Activated naive CD4-positive, alpha-beta T cell treated with anti-CD3 and anti-CD28 coated beads, Interleukin-2, amount 50 U/mL, for 24 hours (primary cell): ENCODE measurements around the gene LPP.

Experiments used
- H3K27ac Mint-ChIP-seq: one replicate; pipeline ENCODE4 v1.8.0; 2021; ENCODE audit warnings: mild to moderate bottlenecking, mixed read lengths
- H3K27me3 Mint-ChIP-seq: one replicate; pipeline ENCODE4 v1.8.0; 2021; ENCODE audit warnings: mixed read lengths
- H3K36me3 Mint-ChIP-seq: one replicate; pipeline ENCODE4 v1.8.0; 2021; ENCODE audit warnings: mixed read lengths
- H3K4me1 Mint-ChIP-seq: one replicate; pipeline ENCODE4 v1.8.0; 2021; ENCODE audit warnings: mixed read lengths
- H3K4me3 Mint-ChIP-seq: one replicate; pipeline ENCODE4 v1.8.0; 2021; ENCODE audit warnings: mild to moderate bottlenecking, mixed read lengths
- H3K9me3 Mint-ChIP-seq: one replicate; pipeline ENCODE4 v1.8.0; 2021; ENCODE audit warnings: mixed read lengths

The LPP gene

DNA sequence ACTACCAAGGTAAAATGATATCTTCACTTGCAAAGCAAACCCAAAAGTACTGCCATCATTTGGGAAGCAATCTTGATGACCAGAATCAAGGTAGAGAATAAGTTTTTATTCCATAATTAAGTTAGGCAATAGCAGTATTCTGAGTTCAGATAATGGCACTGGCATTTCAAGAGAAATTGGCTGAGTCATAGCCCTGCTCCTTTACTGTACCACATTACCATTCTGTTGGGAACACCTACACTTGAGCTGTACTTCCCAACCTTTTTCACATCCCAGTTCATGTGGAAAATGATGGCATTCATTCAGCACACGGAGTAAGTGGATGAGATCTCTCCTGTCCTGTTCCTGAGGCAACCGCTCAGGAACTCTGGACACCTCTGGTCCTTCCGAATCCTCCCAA, 706.2 kb downstream of the LPP start:
- Mint-ChIP-seq H3K4me1 (no peaks in the 10 kb centered on the region), H3K27me3 (no peaks in the 10 kb centered on the region), H3K36me3 (no peaks in the 10 kb centered on the region), H3K9me3 (no peaks in the 10 kb centered on the region), H3K4me3 (no peak overlapping the region), H3K27ac (no peak overlapping the region)

DNA sequence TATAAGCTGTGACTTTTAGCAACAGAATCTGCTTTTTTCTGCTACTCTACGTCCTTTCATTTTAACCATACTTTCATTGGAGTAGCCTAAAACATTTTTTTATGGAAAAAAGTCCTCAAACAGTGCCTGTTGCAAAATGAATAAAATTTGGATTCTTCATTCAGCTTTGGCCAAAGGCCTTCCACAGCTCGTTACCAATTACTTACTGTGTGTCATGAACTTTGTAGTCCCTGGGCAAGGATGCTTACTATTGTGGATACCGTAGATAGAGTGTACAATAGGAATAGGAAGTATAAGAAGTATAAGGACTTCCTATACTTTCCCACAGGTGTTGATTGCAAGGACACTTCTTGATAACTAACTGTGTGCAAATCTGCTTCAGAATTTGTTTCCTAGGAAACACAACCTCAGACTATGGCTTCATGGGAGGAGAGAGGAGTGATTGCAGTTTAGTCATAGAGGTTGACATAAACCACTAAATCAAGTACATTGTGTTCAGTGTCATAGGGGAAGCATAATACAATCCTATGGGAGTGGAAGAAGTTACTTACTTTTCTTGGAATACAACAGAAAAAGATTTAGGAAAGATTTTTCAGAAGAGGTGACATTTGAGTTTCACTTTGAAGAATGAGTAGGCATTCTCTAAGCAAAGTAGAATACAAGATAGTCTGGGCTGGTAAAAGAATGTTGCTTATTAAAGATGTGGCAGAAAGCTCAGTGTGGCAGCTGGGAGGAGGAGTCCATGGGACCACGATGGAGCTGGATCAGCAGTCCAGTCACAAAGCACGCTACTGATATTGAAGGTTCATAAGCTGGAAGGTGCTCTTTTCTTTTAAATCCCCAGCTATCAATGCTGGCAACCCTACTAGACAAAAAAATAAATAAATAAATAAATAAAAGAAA, 708.1 kb downstream of the LPP start:
- peaks cover 9% of the 10 kb centered on the region for H3K36me3 Mint-ChIP-seq
- H3K9me3 Mint-ChIP-seq: no peaks in the 10 kb centered on the region
- no peaks in the 10 kb centered on the region for H3K4me1 Mint-ChIP-seq
- no peak overlapping the region for H3K4me3 Mint-ChIP-seq
- H3K27me3 Mint-ChIP-seq: no peaks in the 10 kb centered on the region
- no peak overlapping the region for H3K27ac Mint-ChIP-seq

DNA sequence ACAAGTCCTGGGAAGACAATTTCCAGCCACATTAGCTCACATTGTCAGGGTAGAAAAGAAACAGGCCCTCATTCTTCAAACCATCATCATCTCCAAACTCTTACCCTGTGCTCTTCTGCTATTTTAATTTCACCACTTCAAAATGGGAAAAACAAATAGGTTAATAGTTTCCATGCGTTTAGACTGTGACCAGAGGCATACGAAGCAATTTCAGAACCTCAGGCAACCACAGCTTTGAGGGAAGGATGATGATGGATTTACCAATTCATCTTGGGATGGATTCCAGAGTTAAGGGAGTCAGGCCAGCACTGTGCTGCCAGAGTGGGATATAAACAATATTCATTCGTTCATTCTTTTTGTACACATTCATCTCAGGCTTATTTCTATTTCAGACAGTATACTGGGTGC, 710.0 kb downstream of the LPP start:
- no peak overlapping the region for H3K27ac Mint-ChIP-seq
- H3K4me1 Mint-ChIP-seq: no peaks in the 10 kb centered on the region
- H3K4me3 Mint-ChIP-seq: no peak overlapping the region
- no peaks in the 10 kb centered on the region for H3K27me3 Mint-ChIP-seq
- no peaks in the 10 kb centered on the region for H3K9me3 Mint-ChIP-seq
- peaks cover 9% of the 10 kb centered on the region for H3K36me3 Mint-ChIP-seq

DNA sequence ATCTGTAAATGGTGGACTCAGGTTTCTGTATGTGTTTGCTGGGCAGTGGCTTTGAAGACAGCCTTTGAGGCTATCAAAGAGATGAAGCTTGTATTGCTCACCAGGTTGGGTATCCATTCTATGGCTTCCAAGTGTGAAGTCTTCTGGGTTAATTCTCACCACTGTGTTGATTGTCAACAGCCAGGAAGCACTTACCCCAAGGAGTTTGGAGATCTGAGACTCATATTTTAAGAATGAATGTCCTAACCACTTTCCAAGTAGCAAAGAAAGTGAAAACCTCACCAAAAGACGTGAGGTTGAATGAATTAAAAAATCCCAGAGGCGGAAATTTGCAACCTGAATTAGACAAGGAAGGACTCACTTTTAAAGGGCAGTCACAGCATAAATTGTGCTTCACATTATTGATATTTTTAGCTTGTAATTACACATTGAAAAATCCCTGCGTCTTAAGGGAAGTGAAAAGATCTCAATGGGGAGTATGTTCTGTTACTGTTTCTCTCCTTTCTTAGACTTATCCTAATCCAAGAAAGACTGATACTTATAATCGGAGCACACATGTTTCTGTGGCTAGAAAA, 713.8 kb downstream of the LPP start:
- Mint-ChIP-seq H3K27ac (no peak overlapping the region), H3K27me3 (no peaks in the 10 kb centered on the region), H3K9me3 (no peaks in the 10 kb centered on the region), H3K36me3 (peaks cover 11% of the 10 kb centered on the region), H3K4me3 (no peak overlapping the region), H3K4me1 (no peaks in the 10 kb centered on the region)

DNA sequence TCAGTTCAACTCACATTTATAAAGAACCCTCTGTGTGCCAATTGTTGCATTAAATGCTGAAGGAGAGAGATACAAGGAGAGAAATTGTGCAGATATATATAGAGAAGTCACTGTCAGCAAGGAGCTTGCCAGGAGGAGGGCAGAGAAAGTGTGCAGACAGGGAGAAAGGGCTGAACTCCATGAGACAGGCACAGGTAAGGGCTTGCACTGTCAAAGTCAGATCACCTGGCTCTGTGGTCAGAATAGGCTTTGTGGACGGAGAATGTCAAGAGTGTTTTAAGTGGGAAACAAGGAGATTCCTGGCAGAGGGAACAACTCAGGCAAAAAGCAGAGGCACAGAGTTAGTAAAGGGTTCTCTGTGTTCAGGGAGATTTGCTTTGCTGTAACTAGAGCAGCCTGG, 714.8 kb downstream of the LPP start:
- no peaks in the 10 kb centered on the region for H3K4me1 Mint-ChIP-seq
- no peak overlapping the region for H3K4me3 Mint-ChIP-seq
- H3K36me3 Mint-ChIP-seq: peaks cover 13% of the 10 kb centered on the region
- no peaks in the 10 kb centered on the region for H3K9me3 Mint-ChIP-seq
- no peaks in the 10 kb centered on the region for H3K27me3 Mint-ChIP-seq
- no peak overlapping the region for H3K27ac Mint-ChIP-seq

DNA sequence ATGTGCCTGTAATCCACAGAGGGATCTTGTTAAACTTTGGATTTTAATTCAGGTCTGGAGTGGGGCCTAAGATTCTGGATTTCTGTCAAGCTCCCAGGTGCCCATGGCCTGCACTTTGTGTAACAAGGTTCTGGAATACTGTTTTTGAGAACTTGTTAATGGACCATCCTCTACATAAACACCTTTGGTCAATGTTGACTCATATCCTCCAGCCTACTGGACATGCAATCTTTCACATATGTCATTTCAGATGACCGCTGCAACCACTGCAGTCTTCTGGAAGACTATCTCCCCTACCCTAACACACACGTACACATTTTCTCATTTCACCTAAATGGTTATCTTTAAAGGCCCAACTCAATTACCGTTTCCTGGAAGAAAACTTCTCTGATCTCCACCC, 715.7 kb downstream of the LPP start:
- Mint-ChIP-seq H3K4me1 (no peaks in the 10 kb centered on the region), H3K36me3 (peaks cover 15% of the 10 kb centered on the region), H3K27me3 (no peaks in the 10 kb centered on the region), H3K4me3 (no peak overlapping the region), H3K9me3 (no peaks in the 10 kb centered on the region), H3K27ac (no peak overlapping the region)

DNA sequence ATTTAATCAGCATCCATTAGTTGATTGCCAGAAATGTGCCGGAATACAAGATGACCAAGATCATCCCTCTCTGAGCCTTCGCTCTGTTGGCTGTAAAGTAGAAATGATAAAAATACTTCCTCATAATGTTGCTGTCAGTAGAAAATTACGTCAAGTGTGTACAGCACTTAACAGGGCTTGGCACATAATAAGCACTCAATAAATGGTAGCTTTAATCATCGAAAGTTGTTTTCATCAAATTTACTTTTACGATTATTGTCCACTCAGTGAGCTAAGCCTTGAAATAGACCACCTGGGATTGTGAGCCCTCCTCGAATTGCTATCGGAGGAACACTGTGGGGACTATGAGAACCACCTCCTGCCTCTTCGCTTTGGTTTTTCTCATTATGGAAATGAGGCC, 716.5 kb downstream of the LPP start:
- no peak overlapping the region for H3K27ac Mint-ChIP-seq
- no peaks in the 10 kb centered on the region for H3K9me3 Mint-ChIP-seq
- no peaks in the 10 kb centered on the region for H3K27me3 Mint-ChIP-seq
- H3K4me1 Mint-ChIP-seq: no peaks in the 10 kb centered on the region
- H3K4me3 Mint-ChIP-seq: no peak overlapping the region
- H3K36me3 Mint-ChIP-seq: peaks cover 22% of the 10 kb centered on the region

DNA sequence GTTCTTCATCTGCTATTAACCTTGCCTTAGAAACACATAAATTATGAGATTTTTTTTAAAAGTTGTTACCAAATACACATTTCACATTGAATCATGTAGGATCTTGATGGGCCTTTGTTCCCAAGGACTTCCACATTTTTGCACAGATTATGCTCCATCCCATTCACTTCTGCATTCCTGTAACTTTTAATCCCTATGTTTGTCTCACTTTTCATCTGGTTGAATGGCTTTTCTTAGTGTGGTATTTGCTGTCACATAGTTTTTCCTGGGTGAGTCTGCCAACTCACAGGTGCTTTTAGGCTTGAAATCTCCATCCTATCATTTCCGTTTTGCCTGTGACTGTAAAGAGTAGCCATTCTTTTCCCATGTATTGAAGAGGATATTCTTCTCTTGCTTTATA, 720.6 kb downstream of the LPP start:
- no peaks in the 10 kb centered on the region for H3K9me3 Mint-ChIP-seq
- peaks cover 15% of the 10 kb centered on the region for H3K36me3 Mint-ChIP-seq
- H3K27me3 Mint-ChIP-seq: no peaks in the 10 kb centered on the region
- no peak overlapping the region for H3K27ac Mint-ChIP-seq
- H3K4me3 Mint-ChIP-seq: no peak overlapping the region
- no peaks in the 10 kb centered on the region for H3K4me1 Mint-ChIP-seq

DNA sequence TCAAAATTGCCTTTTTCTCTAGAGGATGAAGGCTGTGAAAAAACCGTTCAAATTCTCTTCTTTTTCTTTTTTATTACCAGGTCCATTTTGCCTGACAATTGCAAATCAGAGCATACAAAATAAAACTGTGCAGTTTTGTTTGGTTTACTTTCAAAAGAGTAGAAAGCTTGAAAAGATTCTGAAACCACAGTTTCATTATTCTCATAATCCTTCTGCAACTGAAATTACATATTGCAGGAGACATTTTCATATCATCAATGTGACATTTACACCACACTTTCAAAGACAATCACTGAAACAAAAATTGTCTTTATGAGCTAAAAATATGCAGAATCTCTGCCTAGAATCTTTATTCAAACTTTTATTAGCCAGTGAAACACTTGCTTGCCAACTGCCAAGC, 721.5 kb downstream of the LPP start:
- peaks cover 12% of the 10 kb centered on the region for H3K36me3 Mint-ChIP-seq
- no peaks in the 10 kb centered on the region for H3K9me3 Mint-ChIP-seq
- H3K4me1 Mint-ChIP-seq: no peaks in the 10 kb centered on the region
- H3K27me3 Mint-ChIP-seq: no peaks in the 10 kb centered on the region
- no peak overlapping the region for H3K27ac Mint-ChIP-seq
- H3K4me3 Mint-ChIP-seq: no peak overlapping the region

DNA sequence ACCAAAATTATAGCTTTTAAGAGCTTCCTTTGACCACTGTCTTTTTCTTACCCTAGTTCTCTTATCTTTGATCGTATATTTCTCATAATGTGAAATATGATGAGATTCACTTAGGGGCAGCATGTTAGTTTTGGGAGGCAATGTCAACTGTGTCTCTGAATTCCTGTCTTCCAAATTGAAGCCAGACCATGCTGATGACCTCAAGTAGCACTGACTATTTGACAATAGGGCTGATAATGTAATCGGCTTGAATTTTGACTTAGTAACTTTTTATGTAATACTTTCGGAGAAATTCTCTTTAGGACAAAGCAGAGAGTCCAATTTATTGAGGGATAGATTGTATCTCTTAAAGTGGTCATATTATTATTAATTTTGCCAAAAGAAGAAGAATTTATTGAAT, 722.4 kb downstream of the LPP start:
- Mint-ChIP-seq H3K27ac (no peak overlapping the region), H3K27me3 (no peaks in the 10 kb centered on the region), H3K36me3 (peaks cover 15% of the 10 kb centered on the region), H3K9me3 (no peaks in the 10 kb centered on the region), H3K4me3 (no peak overlapping the region), H3K4me1 (no peaks in the 10 kb centered on the region)

DNA sequence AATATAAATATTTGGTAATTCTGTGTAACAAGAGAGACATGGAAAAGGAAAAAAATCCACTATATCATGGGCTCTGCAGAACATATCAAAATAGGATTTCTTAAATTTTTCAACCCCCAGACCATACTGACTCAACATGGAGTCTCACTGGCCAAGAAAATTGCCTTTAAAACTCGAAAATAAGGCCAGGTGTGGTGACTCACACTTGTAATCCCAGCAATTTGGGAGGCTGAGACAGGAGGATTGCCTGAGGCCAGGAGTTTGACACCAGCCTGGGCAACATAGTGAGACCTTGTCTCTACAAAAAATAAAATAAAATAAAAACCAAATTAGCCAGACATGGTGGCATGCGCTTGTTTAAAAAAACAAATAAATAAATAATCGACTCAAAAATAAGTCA, 723.4 kb downstream of the LPP start:
- no peak overlapping the region for H3K4me3 Mint-ChIP-seq
- no peaks in the 10 kb centered on the region for H3K27me3 Mint-ChIP-seq
- H3K27ac Mint-ChIP-seq: no peak overlapping the region
- H3K4me1 Mint-ChIP-seq: no peaks in the 10 kb centered on the region
- H3K36me3 Mint-ChIP-seq: peaks cover 21% of the 10 kb centered on the region
- no peaks in the 10 kb centered on the region for H3K9me3 Mint-ChIP-seq

DNA sequence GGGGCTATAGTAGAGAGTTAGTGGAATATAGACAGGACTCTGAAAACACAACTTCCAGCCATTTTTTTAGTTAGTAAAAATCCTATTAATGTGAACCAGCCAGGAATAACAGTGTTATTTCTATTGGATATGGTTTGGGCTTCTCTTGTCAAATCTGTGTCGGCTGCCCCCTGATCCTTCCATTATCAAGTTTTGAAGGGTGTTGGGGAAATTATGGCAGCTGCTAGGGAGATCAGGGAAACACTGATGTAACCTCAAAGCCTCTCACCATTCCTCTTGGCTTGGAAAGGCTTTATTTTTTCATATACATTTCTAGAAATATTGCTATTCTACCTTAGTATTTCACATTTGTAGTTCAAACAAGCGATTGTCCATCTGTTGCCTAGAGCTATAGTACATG, 724.1 kb downstream of the LPP start:
- H3K36me3 Mint-ChIP-seq: peaks cover 21% of the 10 kb centered on the region
- no peaks in the 10 kb centered on the region for H3K9me3 Mint-ChIP-seq
- no peaks in the 10 kb centered on the region for H3K4me1 Mint-ChIP-seq
- no peaks in the 10 kb centered on the region for H3K27me3 Mint-ChIP-seq
- H3K4me3 Mint-ChIP-seq: no peak overlapping the region
- H3K27ac Mint-ChIP-seq: no peak overlapping the region

DNA sequence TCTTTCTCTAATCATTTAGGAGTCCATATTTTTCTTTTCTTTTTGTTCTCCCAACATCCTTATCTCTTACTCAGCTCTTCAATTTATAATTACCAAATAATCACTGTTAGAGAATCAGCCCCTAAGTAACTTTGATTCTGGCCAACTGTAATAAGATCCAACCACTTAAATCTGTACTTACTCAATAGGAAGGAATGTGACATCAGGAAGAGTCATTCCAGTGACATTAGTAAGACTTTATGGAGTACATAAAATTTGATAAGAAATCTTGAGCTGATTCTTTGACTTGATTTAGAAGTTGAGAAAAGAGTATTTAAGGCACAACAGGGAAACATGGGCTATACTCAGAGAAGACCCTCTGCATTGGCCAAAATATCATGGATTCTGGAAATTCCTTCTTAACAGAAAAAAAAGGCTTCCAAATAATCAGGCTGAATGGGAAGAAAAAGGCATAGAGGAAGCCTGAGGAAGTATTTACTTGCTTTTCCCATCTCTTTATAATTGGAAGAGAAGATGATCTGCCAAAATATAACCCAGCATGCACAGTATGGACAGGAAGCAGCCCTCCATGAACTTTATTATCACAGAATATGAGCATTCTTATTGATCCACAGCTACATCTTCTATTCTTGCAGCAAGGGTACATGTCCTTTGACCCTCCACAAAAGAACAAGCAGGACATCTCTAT, 728.1 kb downstream of the LPP start:
- H3K9me3 Mint-ChIP-seq: no peaks in the 10 kb centered on the region
- H3K4me1 Mint-ChIP-seq: no peaks in the 10 kb centered on the region
- no peak overlapping the region for H3K4me3 Mint-ChIP-seq
- no peaks in the 10 kb centered on the region for H3K27me3 Mint-ChIP-seq
- H3K27ac Mint-ChIP-seq: no peak overlapping the region
- peaks cover 13% of the 10 kb centered on the region for H3K36me3 Mint-ChIP-seq

DNA sequence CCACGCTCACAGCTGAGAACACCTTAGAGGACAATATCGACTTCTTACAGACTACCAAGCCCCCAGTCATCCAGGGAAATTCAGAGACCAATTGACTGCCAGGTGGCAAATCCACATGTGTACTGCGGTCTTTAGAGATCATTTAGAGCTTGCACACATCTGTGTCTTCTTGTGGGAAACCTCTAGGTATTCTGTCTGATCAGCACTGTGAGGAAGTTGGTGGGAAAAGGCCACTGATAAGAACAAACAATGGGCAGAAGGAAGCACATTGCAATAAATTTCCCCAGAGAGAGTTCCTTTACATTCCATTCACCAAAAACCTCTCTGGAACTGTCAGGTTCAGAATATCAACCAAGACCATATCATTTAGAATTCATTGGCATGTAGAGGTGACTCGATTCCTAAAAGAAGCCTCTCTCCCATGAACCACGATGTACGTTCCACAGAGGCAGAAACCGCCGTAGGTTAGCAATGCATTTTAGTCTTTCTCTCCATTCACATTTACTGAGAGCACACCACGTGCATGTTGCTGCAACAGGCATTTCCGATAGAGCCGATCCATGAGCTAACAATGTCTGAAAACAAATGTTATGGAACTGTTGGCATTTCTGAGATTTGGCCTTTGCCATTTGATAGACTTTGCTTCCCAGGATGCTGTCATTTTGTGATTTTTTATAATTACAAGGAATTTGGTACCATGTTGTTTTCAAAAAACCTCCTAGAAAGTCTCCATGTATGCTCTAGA, 730.5 kb downstream of the LPP start:
- H3K36me3 Mint-ChIP-seq: peaks cover 11% of the 10 kb centered on the region
- H3K4me1 Mint-ChIP-seq: no peaks in the 10 kb centered on the region
- no peaks in the 10 kb centered on the region for H3K27me3 Mint-ChIP-seq
- H3K4me3 Mint-ChIP-seq: no peak overlapping the region
- H3K9me3 Mint-ChIP-seq: no peaks in the 10 kb centered on the region
- no peak overlapping the region for H3K27ac Mint-ChIP-seq

DNA sequence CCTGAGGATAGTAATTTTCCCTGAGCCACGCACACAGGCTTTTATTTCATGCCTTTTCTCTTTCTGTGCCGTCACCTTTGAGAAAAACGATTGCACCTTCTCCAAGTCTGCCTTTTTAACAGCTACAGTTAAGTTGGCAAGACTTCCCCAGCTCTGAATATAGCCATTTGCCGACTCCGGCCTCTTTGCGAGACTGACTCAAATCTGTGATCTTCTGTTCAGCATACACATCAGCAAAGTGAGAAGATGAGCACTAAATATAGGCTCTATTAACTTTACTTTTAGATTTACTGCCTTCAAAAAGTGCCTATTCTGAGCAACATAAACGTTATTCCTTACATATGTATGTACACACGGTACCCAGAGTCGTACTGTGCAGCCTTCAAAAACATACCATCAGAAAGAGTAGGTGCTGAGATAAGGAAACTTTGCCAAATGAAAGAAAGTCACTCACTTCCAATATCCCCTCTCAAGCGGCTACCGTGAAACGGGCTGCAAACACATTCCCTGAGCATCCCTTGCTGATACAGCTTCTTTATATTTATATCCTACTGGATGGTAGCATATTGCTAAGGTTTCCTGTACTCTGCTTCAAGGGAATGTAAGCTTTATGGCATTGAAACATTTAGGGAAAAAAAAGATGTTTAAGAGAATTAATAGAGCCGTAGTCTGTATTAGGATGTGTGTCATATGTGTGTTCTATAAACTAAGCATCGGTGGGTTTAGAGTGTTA, 734.5 kb downstream of the LPP start:
- no peaks in the 10 kb centered on the region for H3K9me3 Mint-ChIP-seq
- H3K36me3 Mint-ChIP-seq: peaks cover 7% of the 10 kb centered on the region
- no peak overlapping the region for H3K27ac Mint-ChIP-seq
- no peaks in the 10 kb centered on the region for H3K27me3 Mint-ChIP-seq
- no peaks in the 10 kb centered on the region for H3K4me1 Mint-ChIP-seq
- H3K4me3 Mint-ChIP-seq: no peak overlapping the region
